HepG2 (cell line): ENCODE measurements around the gene ARF5. TPM values are rescaled to one million over a fixed set of nuclear protein-coding genes. Genes with fewer than 3 reads are reported as not detected.
A peak's percentile ranks its signal among the peaks of the same experiment; 100 is the strongest.

Experiments
- ASH2L ChIP-seq: fragments of 300-600, 200-600 bp; sonication (generic); IDR thresholded peaks from 2 replicates; pipeline ENCODE4 v1.7.0; 2017; ENCODE audit warnings: low read depth, mild to moderate bottlenecking, moderate library complexity, mixed read lengths, low read length; ENCODE audit not compliant: insufficient read length
- HMGA1 ChIP-seq: sonication (generic); formaldehyde crosslinking; conservative IDR thresholded peaks from 2 replicates; pipeline ENCODE4 v1.4.0; 2020; ENCODE audit warnings: missing genetic modification reagents
- HOXD1 ChIP-seq: sonication (generic); formaldehyde crosslinking; IDR thresholded peaks from 2 replicates; pipeline ENCODE4 v1.5.0; 2020; ENCODE audit warnings: missing genetic modification reagents
- KDM5B ChIP-seq: sonication (generic); formaldehyde crosslinking; IDR thresholded peaks from 2 replicates; pipeline ENCODE4 v1.4.0; 2020; ENCODE audit warnings: missing genetic modification reagents, mild to moderate bottlenecking, borderline replicate concordance
- NFRKB ChIP-seq: fragments of 450-650 bp; IDR thresholded peaks from 2 replicates; pipeline ENCODE4 v1.6.1; 2017
- NR3C1 ChIP-seq: sonication (generic); formaldehyde crosslinking; IDR thresholded peaks from 2 replicates; pipeline ENCODE4 v1.4.0; 2020; ENCODE audit warnings: missing genetic modification reagents
- RAD21 ChIP-seq: fragments of 450-650 bp; formaldehyde crosslinking; IDR thresholded peaks from 2 replicates; pipeline ENCODE4 v1.5.0; 2020; ENCODE audit warnings: mild to moderate bottlenecking
- RBAK ChIP-seq: sonication (generic); formaldehyde crosslinking; IDR thresholded peaks from 2 replicates; pipeline ENCODE4 v1.5.1; 2020; ENCODE audit warnings: mild to moderate bottlenecking, missing genetic modification reagents
- RFX3 ChIP-seq: IDR thresholded peaks from 2 replicates; pipeline ENCODE4 v1.6.1; 2016; ENCODE audit warnings: missing biosample characterization, missing genetic modification reagents
- SMC3 ChIP-seq: IDR thresholded peaks from 2 replicates; pipeline ENCODE4 v1.6.1; 2011; ENCODE audit warnings: low read length, improper control_type of control experiment
- ZKSCAN1 ChIP-seq: fragments of 150-350 bp; IDR thresholded peaks from 2 replicates; pipeline ENCODE4 v1.6.1; 2014; ENCODE audit warnings: low read length
- ZNF180 ChIP-seq: sonication (generic); formaldehyde crosslinking; IDR thresholded peaks from 2 replicates; pipeline ENCODE4 v1.4.0; 2020; ENCODE audit warnings: low read depth, missing genetic modification reagents, borderline replicate concordance
- ZNF235 ChIP-seq: sonication (generic); formaldehyde crosslinking; IDR thresholded peaks from 2 replicates; pipeline ENCODE4 v1.8.1; 2023; ENCODE audit warnings: mild to moderate bottlenecking, missing genetic modification reagents, borderline replicate concordance
- ZNF619 ChIP-seq: sonication (generic); formaldehyde crosslinking; IDR thresholded peaks from 2 replicates; pipeline ENCODE4 v1.4.0; 2020; ENCODE audit warnings: mild to moderate bottlenecking, missing genetic modification reagents
- polyA plus RNA-seq, 8 experiments: library from polyadenylated mRNA; depleted of rRNA in 3 of 8; stranded (reverse) in 7 of 8; unstranded in 1 of 8; fragments of >200 nt; fragmentation: Illumina TruSeq in 4 of 8; extraction: Trizol in 4 of 8; gene quantifications; 2 replicates each; pipeline versions ENCODE4 v1.2.1 to v1.2.3, GENCODE V29; 2011 to 2016; ENCODE audit warnings: low read depth in 4 of 8, missing spikeins in 1 of 8, mixed read lengths in 1 of 8; ENCODE audit not compliant: insufficient read depth in 1 of 8
- total RNA-seq, 5 experiments: library from RNA; depleted of rRNA; stranded (reverse); fragments of >200 nt; fragmentation: Illumina TruSeq; extraction: Trizol; gene quantifications; 2 replicates each; pipeline ENCODE4 v1.2.3, GENCODE V29; 2016; ENCODE audit warnings: low read depth in 1 of 5
- TF ChIP-seq, protein P1 (sequence below): sonication (generic); formaldehyde crosslinking; conservative IDR thresholded peaks from 2 replicates; pipeline ENCODE4 v1.4.0; 2020; ENCODE audit warnings: missing genetic modification reagents
- TF ChIP-seq, protein P2 (sequence below): sonication (generic); formaldehyde crosslinking; IDR thresholded peaks from 2 replicates; pipeline ENCODE4 v1.4.0; 2020; ENCODE audit warnings: mild to moderate bottlenecking, missing genetic modification reagents
- TF ChIP-seq, protein P3 (sequence below): sonication (generic); formaldehyde crosslinking; conservative IDR thresholded peaks from 2 replicates; pipeline ENCODE4 v1.8.1; 2023; ENCODE audit warnings: missing genetic modification reagents
- TF ChIP-seq, protein P4 (sequence below): sonication (generic); formaldehyde crosslinking; IDR thresholded peaks from 2 replicates; pipeline ENCODE4 v1.5.1; 2020; ENCODE audit warnings: missing genetic modification reagents, mild to moderate bottlenecking, borderline replicate concordance
- TF ChIP-seq, protein P5 (sequence below): IDR thresholded peaks from 2 replicates; pipeline ENCODE4 v1.6.1; 2016; ENCODE audit warnings: low read depth, control low read depth
- TF ChIP-seq, protein P6 (sequence below): sonication (generic); formaldehyde crosslinking; IDR thresholded peaks from 2 replicates; pipeline ENCODE4 v1.9.0; 2021; ENCODE audit warnings: missing genetic modification reagents, borderline replicate concordance

The ARF5 gene
- total and polyA plus RNA-seq, 2 of the 13 experiments (the other 11 are each of a cell fraction or from before 2014, with no cell fraction given): 109 to 135 TPM

DNA sequence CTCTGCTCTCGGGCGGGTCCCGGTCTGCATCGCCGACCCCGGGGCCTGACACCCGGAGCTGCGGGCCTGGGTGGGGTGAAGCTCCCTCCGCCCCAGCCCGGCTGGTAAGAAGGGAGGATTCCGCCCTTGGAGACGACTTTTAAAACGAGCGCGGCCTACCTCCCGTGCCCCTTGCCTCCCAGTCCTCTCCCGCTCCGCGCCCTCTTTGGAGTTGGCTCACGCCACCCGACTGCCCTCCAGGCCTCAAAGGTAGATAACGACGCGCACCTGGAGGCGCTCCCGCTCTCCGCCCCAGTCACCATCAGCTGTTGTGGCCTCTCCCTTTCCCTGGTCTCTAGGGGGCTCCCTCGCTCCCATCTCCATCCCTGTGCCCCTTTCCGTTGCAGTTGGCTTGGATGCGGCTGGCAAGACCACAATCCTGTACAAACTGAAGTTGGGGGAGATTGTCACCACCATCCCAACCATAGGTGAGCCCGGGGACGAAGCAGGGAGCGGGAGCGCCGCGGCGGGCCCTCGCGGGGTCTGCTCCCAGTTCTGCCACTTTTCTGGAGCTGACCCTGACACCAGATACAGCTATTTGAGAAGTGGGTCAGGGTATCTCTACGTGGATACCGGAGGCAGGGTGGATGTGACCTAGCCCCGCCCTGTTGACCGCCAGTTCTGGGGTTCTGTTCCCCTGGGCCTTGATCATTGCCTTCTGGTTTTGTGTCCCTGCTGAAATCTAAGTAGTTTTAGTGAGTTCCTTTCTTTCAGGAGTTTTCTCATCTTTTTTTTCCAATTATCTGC, 679 bp downstream of the ARF5 start (continued):
- TF ChIP-seq, protein P1, sequence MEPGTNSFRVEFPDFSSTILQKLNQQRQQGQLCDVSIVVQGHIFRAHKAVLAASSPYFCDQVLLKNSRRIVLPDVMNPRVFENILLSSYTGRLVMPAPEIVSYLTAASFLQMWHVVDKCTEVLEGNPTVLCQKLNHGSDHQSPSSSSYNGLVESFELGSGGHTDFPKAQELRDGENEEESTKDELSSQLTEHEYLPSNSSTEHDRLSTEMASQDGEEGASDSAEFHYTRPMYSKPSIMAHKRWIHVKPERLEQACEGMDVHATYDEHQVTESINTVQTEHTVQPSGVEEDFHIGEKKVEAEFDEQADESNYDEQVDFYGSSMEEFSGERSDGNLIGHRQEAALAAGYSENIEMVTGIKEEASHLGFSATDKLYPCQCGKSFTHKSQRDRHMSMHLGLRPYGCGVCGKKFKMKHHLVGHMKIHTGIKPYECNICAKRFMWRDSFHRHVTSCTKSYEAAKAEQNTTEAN (CRISPR knock-in tag): no peak
- TF ChIP-seq SMC3 (no peak), ZNF180 (CRISPR knock-in tag) (no peak), RFX3 (CRISPR knock-in tag) (no peak), RAD21 (CRISPR knock-in tag) (peak; percentile 34; the same call in 1 of the 2 replicates), ZNF235 (CRISPR knock-in tag) (no peak), HMGA1 (CRISPR knock-in tag) (no peak), KDM5B (peak; percentile 46; the same call in 1 of the 2 replicates), NR3C1 (CRISPR knock-in tag) (no peak), NFRKB (no peak), HOXD1 (no peak), ASH2L (no peak), ZKSCAN1 (no peak), ZNF619 (CRISPR knock-in tag) (peak; percentile 58; the same call in 1 of the 2 replicates), RBAK (CRISPR knock-in tag) (no peak)
- TF ChIP-seq, protein P2, sequence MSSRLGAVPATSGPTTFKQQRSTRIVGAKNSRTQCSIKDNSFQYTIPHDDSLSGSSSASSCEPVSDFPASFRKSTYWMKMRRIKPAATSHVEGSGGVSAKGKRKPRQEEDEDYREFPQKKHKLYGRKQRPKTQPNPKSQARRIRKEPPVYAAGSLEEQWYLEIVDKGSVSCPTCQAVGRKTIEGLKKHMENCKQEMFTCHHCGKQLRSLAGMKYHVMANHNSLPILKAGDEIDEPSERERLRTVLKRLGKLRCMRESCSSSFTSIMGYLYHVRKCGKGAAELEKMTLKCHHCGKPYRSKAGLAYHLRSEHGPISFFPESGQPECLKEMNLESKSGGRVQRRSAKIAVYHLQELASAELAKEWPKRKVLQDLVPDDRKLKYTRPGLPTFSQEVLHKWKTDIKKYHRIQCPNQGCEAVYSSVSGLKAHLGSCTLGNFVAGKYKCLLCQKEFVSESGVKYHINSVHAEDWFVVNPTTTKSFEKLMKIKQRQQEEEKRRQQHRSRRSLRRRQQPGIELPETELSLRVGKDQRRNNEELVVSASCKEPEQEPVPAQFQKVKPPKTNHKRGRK: no peak
- TF ChIP-seq, protein P3, sequence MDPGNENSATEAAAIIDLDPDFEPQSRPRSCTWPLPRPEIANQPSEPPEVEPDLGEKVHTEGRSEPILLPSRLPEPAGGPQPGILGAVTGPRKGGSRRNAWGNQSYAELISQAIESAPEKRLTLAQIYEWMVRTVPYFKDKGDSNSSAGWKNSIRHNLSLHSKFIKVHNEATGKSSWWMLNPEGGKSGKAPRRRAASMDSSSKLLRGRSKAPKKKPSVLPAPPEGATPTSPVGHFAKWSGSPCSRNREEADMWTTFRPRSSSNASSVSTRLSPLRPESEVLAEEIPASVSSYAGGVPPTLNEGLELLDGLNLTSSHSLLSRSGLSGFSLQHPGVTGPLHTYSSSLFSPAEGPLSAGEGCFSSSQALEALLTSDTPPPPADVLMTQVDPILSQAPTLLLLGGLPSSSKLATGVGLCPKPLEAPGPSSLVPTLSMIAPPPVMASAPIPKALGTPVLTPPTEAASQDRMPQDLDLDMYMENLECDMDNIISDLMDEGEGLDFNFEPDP (CRISPR knock-in tag): no peak
- TF ChIP-seq, protein P4, sequence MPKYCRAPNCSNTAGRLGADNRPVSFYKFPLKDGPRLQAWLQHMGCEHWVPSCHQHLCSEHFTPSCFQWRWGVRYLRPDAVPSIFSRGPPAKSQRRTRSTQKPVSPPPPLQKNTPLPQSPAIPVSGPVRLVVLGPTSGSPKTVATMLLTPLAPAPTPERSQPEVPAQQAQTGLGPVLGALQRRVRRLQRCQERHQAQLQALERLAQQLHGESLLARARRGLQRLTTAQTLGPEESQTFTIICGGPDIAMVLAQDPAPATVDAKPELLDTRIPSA (CRISPR knock-in tag): no peak
- TF ChIP-seq, protein P5, sequence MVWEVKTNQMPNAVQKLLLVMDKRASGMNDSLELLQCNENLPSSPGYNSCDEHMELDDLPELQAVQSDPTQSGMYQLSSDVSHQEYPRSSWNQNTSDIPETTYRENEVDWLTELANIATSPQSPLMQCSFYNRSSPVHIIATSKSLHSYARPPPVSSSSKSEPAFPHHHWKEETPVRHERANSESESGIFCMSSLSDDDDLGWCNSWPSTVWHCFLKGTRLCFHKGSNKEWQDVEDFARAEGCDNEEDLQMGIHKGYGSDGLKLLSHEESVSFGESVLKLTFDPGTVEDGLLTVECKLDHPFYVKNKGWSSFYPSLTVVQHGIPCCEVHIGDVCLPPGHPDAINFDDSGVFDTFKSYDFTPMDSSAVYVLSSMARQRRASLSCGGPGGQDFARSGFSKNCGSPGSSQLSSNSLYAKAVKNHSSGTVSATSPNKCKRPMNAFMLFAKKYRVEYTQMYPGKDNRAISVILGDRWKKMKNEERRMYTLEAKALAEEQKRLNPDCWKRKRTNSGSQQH (CRISPR knock-in tag): no peak
- TF ChIP-seq, protein P6, sequence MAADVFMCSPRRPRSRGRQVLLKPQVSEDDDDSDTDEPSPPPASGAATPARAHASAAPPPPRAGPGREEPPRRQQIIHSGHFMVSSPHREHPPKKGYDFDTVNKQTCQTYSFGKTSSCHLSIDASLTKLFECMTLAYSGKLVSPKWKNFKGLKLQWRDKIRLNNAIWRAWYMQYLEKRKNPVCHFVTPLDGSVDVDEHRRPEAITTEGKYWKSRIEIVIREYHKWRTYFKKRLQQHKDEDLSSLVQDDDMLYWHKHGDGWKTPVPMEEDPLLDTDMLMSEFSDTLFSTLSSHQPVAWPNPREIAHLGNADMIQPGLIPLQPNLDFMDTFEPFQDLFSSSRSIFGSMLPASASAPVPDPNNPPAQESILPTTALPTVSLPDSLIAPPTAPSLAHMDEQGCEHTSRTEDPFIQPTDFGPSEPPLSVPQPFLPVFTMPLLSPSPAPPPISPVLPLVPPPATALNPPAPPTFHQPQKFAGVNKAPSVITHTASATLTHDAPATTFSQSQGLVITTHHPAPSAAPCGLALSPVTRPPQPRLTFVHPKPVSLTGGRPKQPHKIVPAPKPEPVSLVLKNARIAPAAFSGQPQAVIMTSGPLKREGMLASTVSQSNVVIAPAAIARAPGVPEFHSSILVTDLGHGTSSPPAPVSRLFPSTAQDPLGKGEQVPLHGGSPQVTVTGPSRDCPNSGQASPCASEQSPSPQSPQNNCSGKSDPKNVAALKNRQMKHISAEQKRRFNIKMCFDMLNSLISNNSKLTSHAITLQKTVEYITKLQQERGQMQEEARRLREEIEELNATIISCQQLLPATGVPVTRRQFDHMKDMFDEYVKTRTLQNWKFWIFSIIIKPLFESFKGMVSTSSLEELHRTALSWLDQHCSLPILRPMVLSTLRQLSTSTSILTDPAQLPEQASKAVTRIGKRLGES (CRISPR knock-in tag): no peak
